Lower leg skin (tissue), 3 donors: ENCODE results near the gene TRAPPC5.

Source experiments
- POLR2A ChIP-seq, 2 donors: fragments of 450-650 bp; IDR thresholded peaks; one replicate each; pipeline ENCODE4 v1.6.1; 2016 to 2017; ENCODE audit warnings: antibody characterized with exemption in 2 of 2, mild to moderate bottlenecking in 1 of 2, moderate library complexity in 1 of 2
- TF ChIP-seq, protein P1 (sequence below), 3 donors: fragments of 450-650 bp; IDR thresholded peaks; one replicate each; pipeline ENCODE4 v1.5.1; 2016; ENCODE audit warnings: antibody characterized with exemption in 3 of 3, mild to moderate bottlenecking in 3 of 3, moderate library complexity in 2 of 3

DNA sequence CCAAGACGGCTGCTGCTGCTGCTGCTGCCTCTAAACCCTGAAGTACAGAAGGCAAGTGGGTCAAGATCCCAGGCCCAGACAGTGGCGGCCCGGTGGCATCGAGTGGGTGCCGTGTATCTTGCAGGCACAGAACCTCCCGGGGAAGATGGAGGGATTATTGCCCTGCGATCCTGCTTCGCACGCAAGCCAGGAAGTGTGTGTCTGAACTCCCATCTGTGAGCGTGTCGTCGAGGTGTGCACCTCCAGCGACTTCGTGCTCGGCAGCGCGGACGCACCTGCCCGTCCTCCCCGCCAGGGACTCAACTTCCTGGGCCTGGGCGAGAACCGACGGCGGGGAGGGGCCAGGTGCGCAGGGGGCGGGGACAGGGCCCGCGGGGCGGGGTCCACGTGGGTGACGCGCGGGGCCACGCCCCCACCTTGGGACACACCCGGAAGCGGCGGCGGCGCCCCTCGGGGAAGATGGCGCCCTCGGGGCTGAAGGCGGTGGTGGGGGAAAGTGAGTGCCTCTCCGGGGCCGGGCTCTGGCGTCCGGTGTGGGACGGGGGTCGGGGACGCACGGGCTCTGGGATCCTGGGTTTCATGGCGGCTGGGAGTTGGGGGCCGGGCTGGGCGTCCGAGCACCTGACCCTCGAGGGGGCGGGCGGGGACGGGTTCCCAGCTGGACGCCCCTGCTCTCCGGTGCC lies 43.8 kb upstream of the TRAPPC5 start, which contains the start of gene STXBP2:
- TF ChIP-seq, protein P1, sequence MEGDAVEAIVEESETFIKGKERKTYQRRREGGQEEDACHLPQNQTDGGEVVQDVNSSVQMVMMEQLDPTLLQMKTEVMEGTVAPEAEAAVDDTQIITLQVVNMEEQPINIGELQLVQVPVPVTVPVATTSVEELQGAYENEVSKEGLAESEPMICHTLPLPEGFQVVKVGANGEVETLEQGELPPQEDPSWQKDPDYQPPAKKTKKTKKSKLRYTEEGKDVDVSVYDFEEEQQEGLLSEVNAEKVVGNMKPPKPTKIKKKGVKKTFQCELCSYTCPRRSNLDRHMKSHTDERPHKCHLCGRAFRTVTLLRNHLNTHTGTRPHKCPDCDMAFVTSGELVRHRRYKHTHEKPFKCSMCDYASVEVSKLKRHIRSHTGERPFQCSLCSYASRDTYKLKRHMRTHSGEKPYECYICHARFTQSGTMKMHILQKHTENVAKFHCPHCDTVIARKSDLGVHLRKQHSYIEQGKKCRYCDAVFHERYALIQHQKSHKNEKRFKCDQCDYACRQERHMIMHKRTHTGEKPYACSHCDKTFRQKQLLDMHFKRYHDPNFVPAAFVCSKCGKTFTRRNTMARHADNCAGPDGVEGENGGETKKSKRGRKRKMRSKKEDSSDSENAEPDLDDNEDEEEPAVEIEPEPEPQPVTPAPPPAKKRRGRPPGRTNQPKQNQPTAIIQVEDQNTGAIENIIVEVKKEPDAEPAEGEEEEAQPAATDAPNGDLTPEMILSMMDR (IDR thresholded peaks at IDR 0.05), result no peak
- TF ChIP-seq POLR2A (IDR thresholded peaks at IDR 0.05), result no peak
